HCT116 (cell line): ENCODE measurements around the gene RNASE8.

Source experiments
- ATF3 ChIP-seq: IDR thresholded peaks from 2 replicates; pipeline ENCODE4 v1.6.1; 2012
- CEBPB ChIP-seq: IDR thresholded peaks from 2 replicates; pipeline ENCODE4 v1.6.1; 2012; ENCODE audit warnings: low read depth
- CTCF ChIP-seq, 3 experiments: fragments of 200-600 bp in 1 of 3; sonication (generic) in 1 of 3; IDR thresholded peaks in 2 of 3; conservative IDR thresholded peaks in 1 of 3; 2 replicates each; pipeline ENCODE4 v1.5.1; 2012 to 2017; ENCODE audit warnings: low read depth in 2 of 3, low read length in 2 of 3, antibody characterized with exemption in 1 of 3, borderline replicate concordance in 1 of 3, control low read depth in 1 of 3, mild to moderate bottlenecking in 1 of 3, mixed read lengths in 1 of 3, mixed run types in 1 of 3, moderate library complexity in 1 of 3; ENCODE audit not compliant: insufficient read depth in 1 of 3
- EZH2 ChIP-seq: fragments of 200-600 bp; sonication (generic); IDR thresholded peaks from 2 replicates; pipeline ENCODE4 v1.6.1; 2017; ENCODE audit warnings: antibody characterized with exemption, mixed run types
- EZH2phosphoT487 ChIP-seq: fragments of 200-600 bp; IDR thresholded peaks from 2 replicates; pipeline ENCODE4 v1.6.1; 2018; ENCODE audit warnings: antibody characterized with exemption, borderline replicate concordance
- POLR2A ChIP-seq: IDR thresholded peaks from 2 replicates; pipeline ENCODE4 v1.7.0; 2011; ENCODE audit warnings: borderline replicate concordance; ENCODE audit not compliant: insufficient read depth, insufficient read length; ENCODE audit errors: extremely low read depth
- POLR2AphosphoS5 ChIP-seq: IDR thresholded peaks from 2 replicates; pipeline ENCODE4 v1.6.1; 2011; ENCODE audit warnings: mild to moderate bottlenecking, low read depth, low read length, moderate library complexity
- RAD21 ChIP-seq: IDR thresholded peaks from 2 replicates; pipeline ENCODE4 v1.6.1; 2012; ENCODE audit warnings: low read depth, mild to moderate bottlenecking
- REST ChIP-seq: IDR thresholded peaks from 2 replicates; pipeline ENCODE4 v1.6.1; 2012; ENCODE audit warnings: low read depth
- SP1 ChIP-seq: IDR thresholded peaks from 2 replicates; pipeline ENCODE4 v1.6.1; 2012; ENCODE audit warnings: low read depth
- ZBTB33 ChIP-seq: IDR thresholded peaks from 2 replicates; pipeline ENCODE4 v1.6.1; 2011; ENCODE audit warnings: mild to moderate bottlenecking, low read length, moderate library complexity; ENCODE audit not compliant: insufficient replicate concordance; ENCODE audit errors: extremely low read depth

- no peak for TF ChIP-seq ATF3
- no peak for TF ChIP-seq RAD21
- TF ChIP-seq CTCF (IDR thresholded peaks at IDR 0.05 in 2 of 3, conservative IDR thresholded peaks at IDR 0.05 in 1 of 3; ENCODE audit: borderline replicate concordance in 1 of 3, insufficient read depth in 1 of 3, low read depth in 2 of 3, low read length in 2 of 3), result no peak
- TF ChIP-seq EZH2phosphoT487, result no peak
- TF ChIP-seq POLR2AphosphoS5, result no peak
- TF ChIP-seq POLR2A, result no peak
- no peak for TF ChIP-seq SP1
- TF ChIP-seq ZBTB33, result no peak
- TF ChIP-seq REST, result no peak
- no peak for TF ChIP-seq CEBPB
- TF ChIP-seq EZH2, result no peak
Observed at GRCh38 chr14:21061347-21061668, 3.7 kb downstream of the RNASE8 start.
